ENCODE measurements around the gene GRAMD4. TPM values are rescaled to one million over a fixed set of nuclear protein-coding genes. Genes with fewer than 3 reads are reported as not detected.

Gene GRAMD4
- polyA plus RNA-seq, 6 donors from 2014 or later: 4.0 to 12.5 (median 6.9) TPM

- no peaks in the 10 kb centered on the region for H3K9me3 Mint-ChIP-seq
- peaks cover 22 to 43% (median 37%) of the 10 kb centered on the region in 3 donors for H3K4me1 Mint-ChIP-seq
- no peak overlapping the region for H3K4me3 Mint-ChIP-seq
Observed at GRCh38 chr22:46676881-46677280, 56.7 kb downstream of the GRAMD4 start.

DNA sequence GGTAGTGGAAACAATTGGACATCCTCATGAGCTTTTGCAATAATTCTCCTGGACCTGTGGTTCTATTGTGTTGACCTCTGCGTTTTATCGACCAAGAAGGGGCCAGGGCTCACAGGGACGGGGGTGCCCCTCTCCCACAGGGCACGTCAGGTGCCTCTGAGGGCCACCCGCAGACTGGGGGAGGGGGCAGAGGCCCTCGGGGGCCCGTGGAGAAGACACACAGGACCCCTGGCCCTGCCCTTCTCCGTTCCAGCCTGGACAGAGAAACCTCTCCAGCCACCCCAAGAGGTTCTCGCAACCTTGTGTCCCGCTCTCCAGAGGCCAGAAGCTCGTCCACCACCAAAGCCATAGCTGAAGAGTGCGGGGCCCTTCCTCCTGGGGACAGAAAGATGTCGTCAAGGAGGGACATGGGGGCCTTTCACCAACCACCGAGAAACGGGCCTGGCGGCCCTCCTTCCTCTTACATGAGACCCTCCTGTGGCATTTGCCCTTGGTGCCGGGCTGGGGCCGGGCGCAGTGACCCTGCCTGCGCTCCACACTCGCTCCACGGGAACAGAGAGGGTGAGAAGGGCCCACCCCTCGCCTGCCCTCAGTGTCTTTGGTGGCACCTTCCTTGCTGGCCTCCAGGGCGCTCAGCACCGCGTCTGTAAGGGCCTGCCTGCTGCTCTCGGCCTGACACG, 57.3 kb downstream of the GRAMD4 start:
- Mint-ChIP-seq H3K27ac (peak overlapping the region in 5 of 6 donors; percentile 30 to 96 (median 59)), H3K36me3 (peaks cover 0 to 7% of the 10 kb centered on the region in 2 donors), H3K4me1 (peaks cover 16 to 38% (median 31%) of the 10 kb centered on the region in 3 donors), H3K9me3 (no peaks in the 10 kb centered on the region), H3K4me3 (no peak overlapping the region), H3K27me3 (peaks cover 0 to 4% (median 0%) of the 10 kb centered on the region in 3 donors)
- ATAC-seq (ENCODE audit: low read depth in 2 of 2): no peak
- DNase-seq: no peak

More at GRCh38 chr22:46676881-46677280, 56.7 kb downstream of the GRAMD4 start:
- ATAC-seq (ENCODE audit: low read depth in 2 of 2) (no peak), DNase-seq (no peak)
- H3K36me3 Mint-ChIP-seq: peaks cover 0 to 7% of the 10 kb centered on the region in 2 donors
- peaks cover 0 to 4% (median 0%) of the 10 kb centered on the region in 3 donors for H3K27me3 Mint-ChIP-seq
- peak overlapping the region in 3 of 6 donors; percentile 47 to 96 (median 59) for H3K27ac Mint-ChIP-seq

DNA sequence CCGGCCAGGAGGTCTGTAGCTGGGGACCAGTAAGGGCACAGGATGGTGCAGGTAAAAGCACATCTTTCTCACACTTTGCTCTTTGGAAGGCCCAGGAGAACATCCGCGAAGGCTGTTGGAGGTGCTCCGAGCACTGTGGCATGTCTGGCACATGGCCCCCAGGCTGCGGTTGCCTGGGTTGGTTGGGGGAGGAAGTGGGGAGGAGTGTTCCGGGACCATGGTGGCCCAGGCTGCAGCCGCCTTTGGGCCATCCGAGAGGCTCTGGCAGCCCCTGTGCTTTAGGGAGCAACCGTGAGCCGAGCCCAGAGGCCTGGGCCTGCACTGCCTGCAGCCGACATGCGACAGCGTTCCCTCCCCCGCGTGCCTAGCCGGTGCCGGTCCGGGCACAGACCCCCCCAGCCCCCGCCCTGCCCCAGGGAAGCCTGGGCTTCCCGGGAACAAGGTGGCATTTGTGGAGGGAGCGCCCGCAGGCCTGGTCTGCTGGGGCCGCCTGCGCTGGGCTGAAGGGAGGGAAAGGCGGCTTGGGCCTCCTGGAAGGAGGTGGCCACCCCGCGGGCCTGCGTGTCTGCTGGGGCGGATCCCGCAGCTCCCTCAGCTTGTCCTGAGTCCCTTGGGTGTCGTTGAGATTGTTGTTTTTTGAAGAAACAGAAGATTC, 57.9 kb downstream of the GRAMD4 start:
- H3K4me3 Mint-ChIP-seq: peak overlapping the region in 1 of 8 donors; percentile 35
- peak overlapping the region in 3 of 6 donors; percentile 30 to 96 (median 73) for H3K27ac Mint-ChIP-seq
- peaks cover 0 to 7% of the 10 kb centered on the region in 2 donors for H3K36me3 Mint-ChIP-seq
- peaks cover 0 to 4% (median 0%) of the 10 kb centered on the region in 3 donors for H3K27me3 Mint-ChIP-seq
- no peak for DNase-seq
- no peaks in the 10 kb centered on the region for H3K9me3 Mint-ChIP-seq
- peaks cover 15 to 37% (median 25%) of the 10 kb centered on the region in 3 donors for H3K4me1 Mint-ChIP-seq
- no peak for ATAC-seq (ENCODE audit: low read depth in 2 of 2)

DNA sequence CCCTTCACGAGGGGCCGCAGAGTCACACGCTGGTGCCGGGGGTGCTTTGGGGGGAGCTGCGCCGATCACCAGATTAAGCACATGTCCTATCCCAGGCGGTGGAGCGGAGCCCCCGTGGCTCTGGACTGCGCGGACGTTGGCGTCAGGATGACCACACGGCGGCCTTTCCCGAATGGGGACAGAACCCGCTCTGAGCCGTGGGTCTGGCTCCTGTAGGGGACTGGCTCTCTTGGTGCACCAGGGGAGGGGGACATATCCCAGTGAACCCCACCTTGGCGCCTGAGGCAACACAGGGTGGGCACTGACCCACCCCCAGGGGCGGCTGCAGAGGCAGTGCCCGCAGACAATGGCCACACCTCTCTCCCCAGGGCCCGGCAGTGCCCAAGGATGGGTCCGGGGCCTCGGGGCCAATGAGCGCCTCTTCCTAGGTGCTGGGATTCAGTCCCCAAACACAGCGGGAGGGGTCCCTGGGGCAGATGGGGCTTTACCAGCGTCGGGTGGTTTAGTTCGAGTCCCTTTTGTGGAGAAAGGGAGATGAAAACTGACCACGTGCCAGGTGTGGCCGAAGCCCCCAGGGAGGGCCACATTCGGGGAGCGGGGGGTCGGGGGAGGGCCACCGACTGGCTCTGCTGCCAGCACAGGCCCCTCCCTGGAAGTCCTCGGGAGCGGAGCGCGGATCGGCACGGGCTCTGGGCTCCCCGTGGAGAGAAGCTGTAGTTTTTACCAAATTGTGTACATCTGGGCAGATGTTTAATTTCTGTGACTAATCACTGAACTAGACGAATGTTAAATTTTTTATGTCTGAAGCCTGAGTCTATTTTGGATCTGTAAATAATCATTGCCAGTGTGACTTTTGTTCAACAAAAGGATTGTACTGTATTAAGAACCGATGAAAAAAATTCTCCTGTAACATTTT, 58.9 kb downstream of the GRAMD4 start:
- peaks cover 9 to 37% (median 22%) of the 10 kb centered on the region in 3 donors for H3K4me1 Mint-ChIP-seq
- peak overlapping the region in 1 of 6 donors; percentile 59 for H3K27ac Mint-ChIP-seq
- ATAC-seq (ENCODE audit: low read depth in 2 of 2) (no peak), DNase-seq (no peak)
- peak overlapping the region in 1 of 8 donors; percentile 20 for H3K4me3 Mint-ChIP-seq
- peaks cover 0 to 4% (median 0%) of the 10 kb centered on the region in 3 donors for H3K27me3 Mint-ChIP-seq
- no peaks in the 10 kb centered on the region for H3K9me3 Mint-ChIP-seq
- H3K36me3 Mint-ChIP-seq: peaks cover 0 to 7% of the 10 kb centered on the region in 2 donors

DNA sequence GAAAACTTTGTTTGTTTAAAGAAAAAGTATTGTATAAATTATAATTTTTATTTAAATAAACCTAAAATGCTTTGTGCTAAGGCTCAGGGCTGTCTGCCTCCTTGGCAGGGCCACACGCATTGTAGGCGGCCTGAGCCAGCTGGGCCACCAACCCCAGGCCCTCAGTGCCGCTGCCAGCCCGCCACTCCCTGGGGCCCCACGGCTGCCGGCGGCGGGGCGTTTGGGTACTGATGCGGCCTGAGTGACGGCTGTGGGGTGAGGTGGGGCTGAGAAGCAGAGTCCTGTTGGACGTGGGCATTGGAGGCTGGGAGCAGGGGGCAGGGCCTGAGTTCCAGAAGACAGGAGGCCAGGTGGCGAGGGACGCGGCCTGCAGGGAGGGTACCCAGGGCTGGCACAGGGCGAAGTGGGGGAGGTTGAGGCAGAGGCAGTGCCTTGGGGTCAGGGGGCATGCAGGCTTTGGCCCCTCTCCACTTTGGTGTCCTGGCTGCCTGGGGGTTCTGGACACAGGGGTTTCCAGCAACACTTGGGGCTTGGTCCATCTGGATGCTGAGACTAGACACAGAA, 59.6 kb downstream of the GRAMD4 start:
- H3K4me3 Mint-ChIP-seq: no peak overlapping the region
- H3K27ac Mint-ChIP-seq: peak overlapping the region in 1 of 6 donors; percentile 33
- no peak for ATAC-seq (ENCODE audit: low read depth in 2 of 2)
- no peaks in the 10 kb centered on the region for H3K9me3 Mint-ChIP-seq
- H3K27me3 Mint-ChIP-seq: peaks cover 0 to 4% (median 0%) of the 10 kb centered on the region in 3 donors
- peaks cover 9 to 37% (median 22%) of the 10 kb centered on the region in 3 donors for H3K4me1 Mint-ChIP-seq
- H3K36me3 Mint-ChIP-seq: peaks cover 0 to 7% of the 10 kb centered on the region in 2 donors
- DNase-seq: no peak

DNA sequence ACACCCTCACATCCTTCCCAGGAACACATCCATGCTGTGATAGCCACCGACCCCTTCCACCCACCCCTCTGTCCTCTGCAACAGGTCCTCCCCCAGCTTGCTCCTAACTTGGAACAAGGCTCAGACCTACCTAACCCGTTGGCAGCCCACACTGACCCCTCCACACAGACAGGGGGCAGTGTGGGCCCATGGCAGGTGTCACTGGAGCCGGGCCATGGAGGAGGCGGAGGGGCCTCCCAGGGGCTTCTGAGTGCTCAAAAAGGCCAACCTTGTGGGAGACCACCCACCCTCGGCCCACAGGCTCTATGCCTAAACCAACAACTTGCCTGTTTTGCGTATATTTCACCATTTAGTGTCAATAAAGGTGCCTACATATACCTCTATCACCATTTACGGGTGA, 60.8 kb downstream of the GRAMD4 start:
- no peak for DNase-seq
- peaks cover 0 to 4% (median 0%) of the 10 kb centered on the region in 3 donors for H3K27me3 Mint-ChIP-seq

DNA sequence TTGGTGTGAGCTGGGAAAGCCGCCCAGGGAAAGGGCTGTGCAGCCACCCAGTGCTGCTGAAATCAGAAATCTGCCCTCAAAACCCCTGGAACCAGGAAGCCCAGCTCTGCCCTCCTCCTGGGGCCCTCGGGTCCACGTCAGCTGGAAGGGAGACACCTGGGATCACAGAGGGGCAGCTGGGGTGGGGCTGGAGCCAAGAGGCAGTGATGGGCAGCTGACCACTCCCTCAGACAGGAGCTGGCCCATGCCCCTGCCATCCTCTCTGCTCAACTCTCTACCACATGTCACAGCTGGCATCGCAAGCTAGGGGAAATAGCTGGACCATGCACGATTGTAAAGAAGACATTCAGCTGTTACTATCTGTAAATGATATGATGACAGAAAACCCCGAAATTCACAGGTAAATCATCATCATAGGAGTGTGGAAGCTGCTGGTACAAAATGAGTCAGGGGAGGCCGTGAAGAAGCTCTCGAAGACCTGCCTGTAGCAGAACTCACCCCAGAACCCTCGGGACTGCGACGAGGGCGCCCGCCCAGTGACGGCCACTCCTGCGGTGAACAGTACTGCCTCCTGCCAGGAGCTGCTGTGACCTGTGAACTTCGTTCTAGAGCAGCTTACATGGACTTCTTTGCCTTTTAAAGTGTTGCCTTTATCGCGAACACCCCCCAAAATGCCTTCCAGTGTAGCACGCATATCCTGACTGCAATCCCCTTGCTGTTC, 62.0 kb downstream of the GRAMD4 start:
- Mint-ChIP-seq H3K9me3 (no peaks in the 10 kb centered on the region), H3K4me1 (peaks cover 19 to 50% (median 34%) of the 10 kb centered on the region in 3 donors), H3K4me3 (no peak overlapping the region), H3K27me3 (peaks cover 0 to 4% (median 0%) of the 10 kb centered on the region in 3 donors), H3K27ac (peak overlapping the region in 4 of 6 donors; percentile 29 to 79 (median 68)), H3K36me3 (peaks cover 4 to 10% of the 10 kb centered on the region in 2 donors)
- no peak for ATAC-seq (ENCODE audit: low read depth in 2 of 2)
- no peak for DNase-seq

More for the DNA sequence above, 60.8 kb downstream of the GRAMD4 start:
- H3K36me3 Mint-ChIP-seq: peaks cover 3 to 7% of the 10 kb centered on the region in 2 donors
- no peaks in the 10 kb centered on the region for H3K9me3 Mint-ChIP-seq
- H3K27ac Mint-ChIP-seq: peak overlapping the region in 1 of 6 donors; percentile 26
- ATAC-seq (ENCODE audit: low read depth in 2 of 2): no peak
- no peak overlapping the region for H3K4me3 Mint-ChIP-seq
- H3K4me1 Mint-ChIP-seq: peaks cover 16 to 43% (median 31%) of the 10 kb centered on the region in 3 donors

GRCh38 chr22:46684706-46685105, 64.5 kb downstream of the GRAMD4 start:
- H3K27me3 Mint-ChIP-seq: peaks cover 0 to 4% (median 0%) of the 10 kb centered on the region in 3 donors
- no peaks in the 10 kb centered on the region for H3K9me3 Mint-ChIP-seq
- H3K4me1 Mint-ChIP-seq: peaks cover 19 to 46% (median 31%) of the 10 kb centered on the region in 3 donors
- H3K36me3 Mint-ChIP-seq: peaks cover 14 to 20% of the 10 kb centered on the region in 2 donors
- H3K4me3 Mint-ChIP-seq: peak overlapping the region; percentile 30 to 82 (median 68)
- peak; percentile 88 for DNase-seq
- peak; percentile 96 for ATAC-seq (ENCODE audit: low read depth in 2 of 2)
- peak overlapping the region; percentile 88 to 98 (median 96) for H3K27ac Mint-ChIP-seq

GRCh38 chr22:46686221-46687047, 66.2 kb downstream of the GRAMD4 start:
- no peaks in the 10 kb centered on the region for H3K9me3 Mint-ChIP-seq
- peaks cover 19 to 44% (median 31%) of the 10 kb centered on the region in 3 donors for H3K4me1 Mint-ChIP-seq
- H3K27ac Mint-ChIP-seq: peak overlapping the region; percentile 18 to 98 (median 52)
- no peak for ATAC-seq (ENCODE audit: low read depth in 2 of 2)
- H3K4me3 Mint-ChIP-seq: peak overlapping the region in 3 of 8 donors; percentile 37 to 76 (median 55)
- peaks cover 25 to 30% of the 10 kb centered on the region in 2 donors for H3K36me3 Mint-ChIP-seq
- peaks cover 0 to 4% (median 0%) of the 10 kb centered on the region in 3 donors for H3K27me3 Mint-ChIP-seq
- no peak for DNase-seq

- no peak overlapping the region for H3K27ac Mint-ChIP-seq
- DNase-seq (no peak), ATAC-seq (ENCODE audit: low read depth in 2 of 2) (no peak)
- peaks cover 0 to 4% (median 0%) of the 10 kb centered on the region in 3 donors for H3K27me3 Mint-ChIP-seq
- no peaks in the 10 kb centered on the region for H3K9me3 Mint-ChIP-seq
- peaks cover 25 to 34% of the 10 kb centered on the region in 2 donors for H3K36me3 Mint-ChIP-seq
- H3K4me1 Mint-ChIP-seq: peaks cover 19 to 42% (median 31%) of the 10 kb centered on the region in 3 donors
- H3K4me3 Mint-ChIP-seq: peak overlapping the region in 1 of 8 donors; percentile 66
Observed at GRCh38 chr22:46687048-46687444, 66.9 kb downstream of the GRAMD4 start.

GRCh38 chr22:46687460-46687859, 67.3 kb downstream of the GRAMD4 start:
- Mint-ChIP-seq H3K4me3 (no peak overlapping the region), H3K27me3 (peaks cover 0 to 4% (median 0%) of the 10 kb centered on the region in 3 donors), H3K9me3 (no peaks in the 10 kb centered on the region), H3K27ac (peak overlapping the region in 1 of 6 donors; percentile 54), H3K4me1 (peaks cover 19 to 41% (median 31%) of the 10 kb centered on the region in 3 donors), H3K36me3 (peaks cover 25 to 34% of the 10 kb centered on the region in 2 donors)
- DNase-seq (no peak), ATAC-seq (ENCODE audit: low read depth in 2 of 2) (no peak)
